Stimulated activated CD4-positive, alpha-beta T cell treated with anti-CD3 and anti-CD28 coated beads, Interleukin-15, amount 100 ng/mL, for 48 hours (primary cell): ENCODE results near the gene C4orf33.
"Not testable (repeated sequence)": the region's sequence is repeated elsewhere in the genome, so short reads cannot be mapped to it uniquely, and the experiment has no call there.

ENCODE experiments used
- DNase-seq, 2 donors: peaks; one replicate each; pipeline ENCODE4 v3.0.0-alpha.2; 2020; ENCODE audit warnings: low read depth in 2 of 2

Gene C4orf33

GRCh38 chr4:129126614-129127013, 30.7 kb downstream of the C4orf33 start:
- not testable (repeated sequence) for DNase-seq

- no peak for DNase-seq
Measured at GRCh38 chr4:129129143-129129542, 33.2 kb downstream of the C4orf33 start.

GRCh38 chr4:129131343-129131742, 35.4 kb downstream of the C4orf33 start:
- no peak for DNase-seq

- no peak for DNase-seq
Measured at GRCh38 chr4:129136433-129136832, 40.5 kb downstream of the C4orf33 start.

- DNase-seq, result no peak
Measured at GRCh38 chr4:129138810-129139496, 43.0 kb downstream of the C4orf33 start.

- no peak for DNase-seq
Measured at GRCh38 chr4:129140521-129140920, 44.6 kb downstream of the C4orf33 start.

- DNase-seq, result no peak
Measured at GRCh38 chr4:129143359-129143758, 47.4 kb downstream of the C4orf33 start.

GRCh38 chr4:129144755-129145206, 48.8 kb downstream of the C4orf33 start:
- DNase-seq, result no peak

- DNase-seq, result no peak
Measured at GRCh38 chr4:129145222-129145730, 49.3 kb downstream of the C4orf33 start.

GRCh38 chr4:129146639-129147038, 50.7 kb downstream of the C4orf33 start:
- DNase-seq, result no peak

- DNase-seq, result no peak
Measured at GRCh38 chr4:129148892-129149291, 52.9 kb downstream of the C4orf33 start.

- no peak for DNase-seq
Measured at GRCh38 chr4:129149906-129150305, 54.0 kb downstream of the C4orf33 start.

- no peak for DNase-seq
Measured at GRCh38 chr4:129152350-129152749, 56.4 kb downstream of the C4orf33 start.

- DNase-seq, result no peak
Measured at GRCh38 chr4:129153700-129154099, 57.7 kb downstream of the C4orf33 start.

GRCh38 chr4:129162450-129162849, 66.5 kb downstream of the C4orf33 start:
- no peak for DNase-seq

GRCh38 chr4:129163427-129163826, 67.5 kb downstream of the C4orf33 start:
- DNase-seq, result no peak

GRCh38 chr4:129164243-129164642, 68.3 kb downstream of the C4orf33 start:
- DNase-seq, result no peak
